GM21526 (cell line): ENCODE results near the gene CXCL9.
"Not testable (repeated sequence)": the region's sequence is repeated elsewhere in the genome, so short reads cannot be mapped to it uniquely, and the experiment has no call there.

Experiments used
- ATAC-seq: cut with Tn5 transposase; IDR thresholded peaks from one replicate; pipeline ENCODE4 v1.9.1; 2021; ENCODE audit warnings: moderate library complexity; ENCODE audit not compliant: unreplicated experiment, low FRiP score

CXCL9 gene

DNA sequence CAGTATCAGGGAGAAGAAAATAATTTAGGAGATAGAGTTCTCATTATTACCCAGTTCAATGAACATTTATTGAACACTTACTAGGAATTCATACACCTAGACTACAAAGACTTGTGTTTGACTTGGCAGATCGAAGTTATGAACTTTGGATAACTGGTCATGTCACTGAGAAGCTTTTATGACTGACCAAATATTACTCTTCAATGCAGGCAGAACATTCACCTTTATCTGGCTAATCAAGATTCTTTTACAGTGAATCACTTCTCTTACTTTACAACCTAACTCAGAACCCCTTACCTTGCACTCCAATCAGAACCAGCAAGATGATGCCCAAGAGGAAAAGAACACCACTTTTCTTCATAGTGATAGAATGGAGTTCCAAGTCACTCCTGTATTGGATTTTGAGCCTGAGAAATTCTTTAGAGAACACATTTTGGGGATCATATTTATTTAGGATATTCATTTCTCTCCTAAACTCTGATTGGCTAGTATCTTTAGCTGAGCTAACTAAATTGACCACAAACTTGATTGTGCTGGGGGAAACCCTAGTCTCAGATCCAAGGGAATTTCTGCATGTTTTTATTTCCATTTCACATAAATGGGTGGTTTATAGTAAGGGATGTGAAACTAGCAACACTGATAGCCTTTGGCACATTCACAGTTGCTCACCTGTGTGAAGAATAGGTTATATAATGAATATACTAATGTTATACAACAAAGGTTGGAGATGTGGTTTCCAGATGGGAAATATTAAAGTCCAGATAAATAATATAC, at the start of gene CXCL9:
TSS of gene CXCL9 (minus strand) at position 421 of the 774 bp plus-strand sequence. CDS start at position 361, 60 bp downstream.
- no peak for ATAC-seq

DNA sequence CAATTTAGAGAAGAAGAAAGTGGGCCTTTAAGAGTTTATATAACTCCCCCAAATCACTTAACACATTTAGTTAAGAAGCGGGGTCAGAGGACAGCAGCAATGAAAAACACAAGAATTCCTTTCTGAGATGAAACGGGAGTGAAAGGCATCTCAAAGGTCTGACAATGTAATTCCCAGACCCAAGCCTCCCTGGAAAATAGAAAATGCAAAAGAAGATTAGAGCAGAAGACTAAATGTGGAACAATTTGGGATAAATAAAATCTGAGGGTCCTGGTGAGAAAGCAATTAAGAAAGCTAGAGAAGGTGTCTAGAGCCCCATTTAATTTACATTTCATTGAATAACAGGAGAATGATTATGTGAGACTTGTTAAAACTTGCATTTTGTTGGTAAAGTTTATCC, 48.1 kb upstream of the CXCL9 start:
- no peak for ATAC-seq

DNA sequence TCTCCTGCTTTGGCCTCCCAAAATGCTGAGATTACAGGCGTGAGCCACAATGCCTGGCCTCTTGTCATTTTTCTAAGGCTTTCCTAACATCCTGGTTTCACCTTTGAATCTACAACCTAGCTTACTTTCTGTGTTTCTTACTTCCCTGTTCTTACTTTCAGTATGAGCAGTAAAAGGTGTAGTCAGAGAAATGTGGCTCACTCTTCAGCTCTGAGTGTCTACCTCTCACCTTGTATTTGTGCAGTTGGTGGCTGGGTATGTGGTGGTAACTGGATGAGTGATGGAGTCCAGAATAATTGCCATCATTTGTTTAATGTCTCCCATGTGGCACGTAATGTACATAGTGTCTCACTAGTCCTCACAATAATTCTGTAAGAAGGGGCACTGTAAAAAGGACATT, 47.7 kb upstream of the CXCL9 start:
- peak; percentile 97 for ATAC-seq

DNA sequence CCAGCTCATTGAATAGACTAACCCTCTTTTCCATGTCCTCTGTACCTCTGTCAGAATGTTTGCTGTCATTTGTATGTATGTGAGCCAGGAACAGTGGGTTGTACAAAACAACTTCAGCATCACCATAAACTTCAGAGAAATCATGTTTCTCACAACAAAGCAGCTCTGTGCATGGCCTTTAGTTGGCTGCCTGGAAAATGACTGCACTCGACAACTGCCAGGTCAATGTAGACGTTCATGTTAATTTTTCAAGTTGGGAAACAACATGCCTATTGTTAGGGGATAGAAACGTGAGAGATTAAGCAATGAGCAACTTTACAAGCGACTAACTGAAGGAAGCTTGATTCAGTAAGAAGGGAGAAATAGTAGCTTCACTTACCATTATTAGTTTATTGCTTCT, 46.4 kb upstream of the CXCL9 start:
- no peak for ATAC-seq

DNA sequence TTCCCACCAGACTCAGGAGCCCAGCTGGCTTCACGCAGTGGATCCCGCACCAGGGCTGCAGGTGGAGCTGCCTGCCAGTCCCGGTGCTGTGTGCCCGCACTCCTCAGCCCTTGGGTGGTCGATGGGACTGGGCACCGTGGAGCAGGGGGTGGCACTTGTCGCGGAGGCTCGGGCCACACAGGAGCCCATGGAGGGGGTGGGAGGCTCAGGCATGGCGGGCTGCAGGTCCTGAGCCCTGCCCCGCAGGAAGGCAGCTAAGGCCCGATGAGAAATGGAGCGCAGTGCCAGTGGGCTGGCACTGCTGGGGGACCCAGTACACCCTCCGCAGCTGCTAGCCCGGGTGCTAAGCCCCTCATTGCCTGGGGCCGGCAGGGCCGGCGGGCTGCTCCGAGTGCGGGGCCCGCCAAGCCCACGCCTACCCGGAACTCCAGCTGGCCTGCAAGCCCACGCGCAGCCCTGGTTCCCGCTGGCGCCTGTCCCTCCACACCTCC, 43.3 kb upstream of the CXCL9 start:
- ATAC-seq: not testable (repeated sequence)

DNA sequence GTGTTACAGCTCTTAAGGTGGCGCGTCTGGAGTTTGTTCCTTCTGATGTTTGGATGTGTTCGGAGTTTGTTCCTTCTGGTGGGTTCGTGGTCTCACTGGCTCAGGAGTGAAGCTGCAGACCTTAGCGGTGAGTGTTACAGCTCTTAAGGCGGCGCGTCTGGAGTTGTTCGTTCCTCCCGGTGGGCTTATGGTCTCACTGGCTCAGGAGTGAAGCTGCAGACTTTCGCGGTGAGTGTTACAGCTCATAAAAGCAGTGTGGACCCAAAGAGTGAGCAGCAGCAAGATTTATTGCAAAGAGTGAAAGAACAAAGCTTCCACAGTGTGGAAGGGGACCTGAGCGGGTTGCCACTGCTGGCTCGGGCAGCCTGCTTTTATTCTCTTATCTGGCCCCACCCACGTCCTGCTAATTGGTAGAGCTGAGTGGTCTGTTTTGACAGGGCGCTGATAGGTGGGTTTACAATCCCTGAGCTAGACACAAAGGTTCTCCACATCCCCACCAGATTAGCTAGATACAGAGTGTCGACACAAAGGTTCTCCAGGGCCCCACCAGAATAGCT, 42.6 kb upstream of the CXCL9 start:
- ATAC-seq: not testable (repeated sequence)

DNA sequence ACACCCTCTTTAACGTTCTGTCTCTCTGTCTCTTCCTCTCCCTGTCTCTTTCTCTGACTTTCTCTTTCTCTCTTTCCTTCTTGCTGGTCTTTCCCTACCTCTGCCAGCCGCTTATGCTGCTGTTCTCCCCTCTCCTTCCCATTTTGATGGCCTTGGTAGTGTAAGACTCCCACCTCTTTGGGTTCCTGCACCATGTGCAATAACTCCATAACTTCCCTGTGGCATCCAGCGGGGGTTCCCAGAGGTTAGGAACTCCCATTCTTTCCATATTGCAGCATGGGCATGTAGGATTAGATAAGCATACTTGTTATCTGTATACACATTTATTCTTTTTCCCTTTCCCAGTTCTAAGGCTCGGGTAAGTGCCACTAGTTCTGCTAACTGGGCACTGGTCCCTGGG, 37.4 kb upstream of the CXCL9 start:
- not testable (repeated sequence) for ATAC-seq

DNA sequence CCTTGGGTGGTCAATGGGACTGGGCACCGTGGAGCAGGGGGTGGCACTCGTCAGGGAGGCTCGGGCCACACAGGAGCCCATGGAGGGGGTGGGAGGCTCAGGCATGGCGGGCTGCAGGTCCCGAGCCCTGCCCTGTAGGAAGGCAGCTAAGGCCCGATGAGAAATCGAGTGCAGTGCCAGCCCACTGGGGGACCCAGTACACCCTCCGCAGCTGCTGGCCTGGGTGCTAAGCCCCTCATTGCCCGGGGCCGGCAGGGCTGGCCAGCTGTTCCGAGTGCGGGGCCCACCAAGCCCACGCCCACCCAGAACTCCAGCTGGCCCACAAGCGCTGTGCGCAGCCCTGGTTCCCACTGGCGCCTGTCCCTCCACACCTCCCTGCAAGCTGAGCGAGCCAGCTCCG, 36.0 kb upstream of the CXCL9 start:
- not testable (repeated sequence) for ATAC-seq

DNA sequence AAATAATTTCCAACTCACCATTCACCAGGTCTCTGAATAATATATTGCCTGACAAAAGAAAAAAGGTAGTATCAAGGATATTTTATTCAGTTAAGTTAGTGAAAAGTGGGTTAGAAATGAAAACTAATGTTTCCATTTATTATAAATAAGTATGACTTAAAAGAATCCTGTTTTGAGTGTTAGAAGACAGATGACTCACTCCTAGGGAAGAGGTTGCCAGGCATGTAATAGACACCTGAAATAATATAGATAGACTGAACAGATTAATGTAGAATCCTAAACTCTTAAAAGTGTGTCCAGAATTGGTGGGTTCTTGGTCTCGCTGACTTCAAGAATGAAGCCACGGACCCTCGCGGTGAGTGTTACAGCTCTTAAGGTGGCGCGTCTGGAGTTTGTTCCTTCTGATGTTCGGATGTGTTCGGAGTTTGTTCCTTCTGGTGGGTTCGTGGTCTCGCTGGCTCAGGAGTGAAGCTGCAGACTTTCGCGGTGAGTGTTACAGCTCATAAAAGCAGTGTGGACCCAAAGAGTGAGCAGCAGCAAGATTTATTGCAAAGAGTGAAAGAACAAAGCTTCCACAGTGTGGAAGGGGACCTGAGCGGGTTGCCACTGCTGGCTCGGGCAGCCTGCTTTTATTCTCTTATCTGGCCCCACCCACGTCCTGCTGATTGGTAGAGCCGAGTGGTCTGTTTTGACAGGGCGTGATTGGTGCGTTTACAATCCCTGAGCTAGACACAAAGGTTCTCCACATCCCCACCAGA, 35.1 kb upstream of the CXCL9 start:
- ATAC-seq: not testable (repeated sequence)

DNA sequence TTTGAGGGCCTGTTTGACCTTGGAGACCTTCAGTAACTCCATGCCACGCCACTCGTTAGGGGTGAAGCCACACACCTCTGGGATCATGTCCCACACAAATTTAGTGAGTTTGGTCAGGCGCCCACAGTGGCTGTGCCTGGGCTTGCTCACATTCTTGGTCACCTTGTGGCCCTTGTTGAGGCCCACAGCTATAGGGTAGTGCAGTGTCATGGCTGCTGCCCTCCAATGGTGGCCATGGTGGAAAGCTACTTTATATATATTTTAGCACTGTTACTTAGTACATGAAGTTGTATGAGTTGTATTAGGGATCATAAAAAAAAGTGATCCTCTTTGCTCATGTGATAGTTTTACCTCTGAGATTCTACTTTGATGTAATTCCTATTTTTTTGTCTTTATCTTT, 29.5 kb upstream of the CXCL9 start:
- no peak for ATAC-seq

DNA sequence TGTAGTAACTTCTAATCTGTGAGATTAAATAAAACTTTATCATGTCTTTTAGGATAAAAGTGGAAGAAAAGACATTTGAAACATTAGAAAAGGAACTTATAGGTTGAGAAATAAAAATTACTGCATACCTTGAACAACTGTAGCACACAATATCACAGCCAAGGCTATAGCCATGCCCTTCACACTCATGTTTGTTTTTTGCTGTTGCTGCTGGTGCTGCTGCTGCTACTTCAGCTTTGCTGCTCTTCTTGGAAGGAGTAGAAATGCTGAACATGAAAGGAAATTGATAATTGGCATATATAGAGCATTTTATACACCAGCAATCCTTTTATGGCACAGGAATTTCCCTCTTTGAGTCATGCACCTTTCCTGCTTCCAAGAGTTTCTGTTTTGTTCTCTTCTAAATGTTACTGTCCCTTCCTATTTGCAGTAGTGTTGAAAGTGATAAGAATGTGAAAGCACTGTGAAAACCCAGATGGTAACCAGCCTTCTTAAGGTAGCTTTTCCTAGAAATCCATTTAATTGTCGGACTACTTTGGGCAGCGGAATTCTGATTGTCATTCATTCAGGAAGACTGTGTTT, 28.6 kb upstream of the CXCL9 start, which contains the start of gene CXCL11:
TSS of gene CXCL11 (minus strand) at position 272 of the 582 bp plus-strand sequence. CDS start at position 189, 83 bp downstream.
- no peak for ATAC-seq

DNA sequence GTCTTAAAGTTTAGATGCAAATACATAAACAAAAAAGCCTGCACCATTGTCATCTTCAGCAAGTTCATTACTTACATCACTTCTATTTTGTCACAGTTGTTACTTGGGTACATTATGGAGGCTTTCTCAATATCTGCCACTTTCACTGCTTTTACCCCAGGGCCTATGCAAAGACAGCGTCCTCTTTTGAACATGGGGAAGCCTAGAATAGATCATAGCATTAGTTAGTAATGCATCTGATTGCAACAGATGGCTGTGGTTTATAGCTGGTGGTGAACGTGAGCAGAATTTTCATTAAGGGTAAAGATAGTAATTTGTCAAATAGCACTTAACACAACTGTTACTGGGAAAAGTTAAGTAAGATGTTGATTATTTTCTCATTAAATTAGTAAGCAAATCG, 27.8 kb upstream of the CXCL9 start:
- no peak for ATAC-seq

DNA sequence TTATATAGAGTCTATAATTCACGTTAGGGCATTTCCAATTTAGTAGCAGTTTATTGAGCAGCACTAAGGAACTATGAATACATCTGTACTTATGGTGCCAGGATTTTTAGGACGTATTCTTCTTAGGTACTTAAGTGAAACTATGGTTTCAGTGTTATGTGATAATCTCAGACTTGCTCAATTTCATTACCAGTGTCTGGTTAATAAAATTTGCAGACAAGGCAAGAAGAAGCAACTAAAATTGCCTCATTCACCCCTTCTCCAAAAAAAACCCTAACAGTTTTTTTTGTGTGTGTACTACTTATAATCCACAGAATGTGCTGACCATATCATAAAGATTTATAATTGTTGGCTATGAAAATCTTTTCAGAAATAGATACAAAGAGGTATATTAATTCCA, 22.0 kb upstream of the CXCL9 start:
- ATAC-seq: no peak

DNA sequence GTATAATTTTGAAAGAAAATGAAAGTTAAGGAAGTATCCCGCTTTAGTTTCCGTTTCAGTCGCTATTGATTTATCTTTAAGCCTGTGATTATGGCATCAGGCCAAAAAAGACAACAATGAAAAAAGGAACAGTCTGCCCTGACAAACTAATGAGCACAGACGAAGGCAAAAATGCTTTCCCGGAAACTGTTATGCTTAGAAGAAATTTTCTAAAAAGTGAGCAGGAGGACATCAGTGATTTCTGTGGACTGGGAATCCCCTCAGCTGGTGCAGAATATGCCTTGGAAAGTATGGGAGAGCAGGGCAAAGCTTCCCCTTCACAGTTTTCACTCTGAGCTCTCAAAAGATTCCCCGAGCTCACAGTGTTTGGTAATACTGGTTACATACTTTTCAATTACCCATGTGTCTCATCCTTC, 21.0 kb upstream of the CXCL9 start:
- ATAC-seq: no peak

DNA sequence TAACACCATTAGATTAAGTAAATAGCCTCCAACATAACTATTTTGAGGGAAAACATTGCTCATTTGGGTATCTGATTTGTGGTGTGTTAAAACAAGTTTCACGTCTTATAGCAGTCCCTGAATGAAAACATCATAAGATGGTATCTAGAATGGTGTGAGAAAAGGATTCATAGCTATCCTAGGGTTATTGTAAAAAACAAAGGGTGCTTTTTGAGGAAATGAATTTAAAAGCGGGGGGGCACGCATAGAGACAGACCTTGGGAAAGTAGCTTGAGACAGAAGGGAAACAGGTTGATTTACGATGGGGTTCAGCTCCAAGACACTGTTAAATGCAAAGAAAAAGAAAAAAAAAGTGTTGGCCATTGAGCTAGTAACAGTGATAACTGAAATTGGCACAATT, 16.8 kb upstream of the CXCL9 start:
- no peak for ATAC-seq

DNA sequence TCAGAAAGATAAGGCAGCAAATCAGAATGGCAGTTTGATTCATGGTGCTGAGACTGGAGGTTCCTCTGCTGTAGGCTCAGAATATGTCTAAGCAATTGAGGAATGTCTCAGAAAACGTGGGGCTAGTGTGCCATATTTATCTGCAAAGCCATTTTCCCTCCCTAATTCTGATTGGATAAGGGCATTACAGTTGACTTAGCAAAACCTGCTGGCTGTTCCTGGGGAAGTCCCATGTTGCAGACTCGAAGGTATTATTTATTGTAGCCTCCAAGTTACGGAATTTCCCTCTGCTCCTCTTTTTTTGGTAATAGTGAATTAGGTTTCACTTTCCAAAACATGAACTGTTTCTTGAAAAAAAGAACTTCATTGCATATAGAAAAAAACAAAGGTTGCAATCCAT, 16.1 kb upstream of the CXCL9 start, which contains the start of gene CXCL10:
TSS of gene CXCL10 (minus strand) at position 109 of the 400 bp plus-strand sequence. CDS start at position 43, 66 bp downstream.
- ATAC-seq: no peak

DNA sequence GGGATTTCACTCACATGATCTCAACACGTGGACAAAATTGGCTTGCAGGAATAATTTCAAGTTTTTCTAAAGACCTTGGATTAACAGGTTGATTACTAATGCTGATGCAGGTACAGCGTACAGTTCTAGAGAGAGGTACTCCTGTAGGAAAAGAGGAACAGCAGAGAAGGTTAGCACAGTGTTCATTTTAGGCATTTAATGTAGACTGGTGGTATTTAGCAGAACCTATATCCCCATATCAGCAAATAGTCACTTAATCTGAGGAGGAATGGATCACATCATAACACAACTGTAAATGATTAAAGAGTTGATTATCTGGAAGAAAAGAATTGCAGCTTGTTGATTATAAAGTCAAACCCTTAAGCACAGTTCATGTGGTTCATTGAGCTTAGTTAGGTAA, 15.4 kb upstream of the CXCL9 start:
- no peak for ATAC-seq

DNA sequence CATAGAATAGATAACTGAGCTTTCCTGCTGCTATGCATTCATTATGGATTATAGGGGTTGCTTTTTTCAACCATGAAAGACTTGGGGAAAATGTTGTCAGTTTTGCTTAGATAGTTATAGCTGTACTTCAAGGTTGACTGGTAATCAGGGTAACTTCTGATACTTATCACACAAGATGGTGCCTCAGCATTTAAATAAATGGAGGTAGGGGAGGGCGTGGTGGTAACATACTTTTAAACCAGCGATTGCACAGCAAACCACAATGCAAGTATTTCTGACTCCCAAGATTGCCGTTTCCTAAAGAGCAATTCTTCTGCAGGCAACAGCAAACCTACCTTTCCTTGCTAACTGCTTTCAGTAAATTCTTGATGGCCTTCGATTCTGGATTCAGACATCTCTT, 14.7 kb upstream of the CXCL9 start:
- ATAC-seq: no peak

DNA sequence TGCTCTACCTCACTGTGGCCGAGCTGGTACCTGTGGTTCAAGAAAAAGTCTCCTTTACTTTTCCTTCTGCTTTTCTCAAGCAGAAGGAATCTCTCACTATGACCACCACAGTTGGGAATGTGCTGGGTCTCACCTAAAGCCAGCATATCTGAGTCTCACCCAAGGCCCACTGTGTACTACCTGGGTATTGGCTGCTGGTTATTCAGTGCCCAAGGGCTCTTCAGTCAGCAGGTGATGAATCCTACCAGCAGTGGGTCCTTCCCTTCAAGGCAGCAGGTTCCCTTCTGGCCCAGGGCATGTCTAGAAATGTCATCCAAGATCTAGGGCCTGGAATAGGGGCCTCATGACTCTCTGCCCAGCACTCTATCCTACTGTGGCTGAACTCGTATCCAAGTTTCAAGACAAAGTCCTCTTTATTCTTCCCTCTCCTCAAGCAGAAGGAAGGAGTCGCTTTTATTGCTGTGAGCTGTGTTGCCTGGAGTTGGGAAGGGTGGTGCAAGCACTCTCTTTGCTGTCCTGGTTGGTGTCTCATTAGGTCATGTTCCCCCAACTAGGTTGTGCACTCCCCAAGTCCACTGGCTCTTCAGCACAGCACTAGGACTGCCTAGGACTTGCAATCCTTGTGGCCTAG, 9.9 kb upstream of the CXCL9 start:
- ATAC-seq: no peak

DNA sequence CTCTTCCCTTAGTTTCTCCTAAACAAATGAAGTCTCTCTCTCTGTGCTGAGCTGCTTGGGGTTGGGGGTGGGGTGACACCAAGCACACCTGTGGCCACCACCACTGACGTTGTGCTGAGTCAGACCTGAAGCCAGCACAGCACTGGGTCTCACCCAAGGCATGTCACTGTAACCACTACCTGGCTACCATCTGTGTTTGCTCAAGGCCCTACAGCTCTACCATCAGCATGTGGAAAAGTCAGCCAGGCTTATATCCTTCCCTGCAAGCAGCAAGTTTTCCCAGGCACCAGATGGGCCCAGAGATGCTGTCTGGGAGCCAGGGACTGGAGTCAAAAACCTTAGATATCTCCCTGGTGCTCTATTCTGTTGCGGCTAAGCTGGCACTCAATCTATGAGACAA, 9.1 kb upstream of the CXCL9 start:
- peak; percentile 70 for ATAC-seq
